ENCODE results near the gene MYL11.
A peak's percentile ranks its signal among the peaks of the same experiment; 100 is the strongest.

The MYL11 gene

DNA sequence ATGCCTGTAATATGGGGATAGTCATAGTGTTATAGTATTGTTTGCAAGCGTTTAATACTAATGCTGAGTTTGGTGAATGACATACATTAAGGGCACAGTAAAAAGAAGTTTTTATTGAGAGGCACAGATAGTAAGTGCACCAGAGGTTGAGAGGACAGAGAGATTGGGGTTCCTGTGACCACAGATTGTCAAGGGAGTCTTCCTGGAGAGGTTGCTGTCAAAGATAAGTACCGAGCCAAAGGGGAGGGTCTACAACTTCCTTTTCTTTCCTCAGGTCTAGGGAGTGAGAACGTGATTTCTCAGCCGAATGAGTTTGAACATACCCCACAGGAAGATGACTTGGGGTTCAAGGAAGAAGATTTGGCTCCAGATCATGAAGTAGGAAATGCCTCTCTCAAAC lies 22.5 kb downstream of the MYL11 start:
- no peak for DNase-seq

DNA sequence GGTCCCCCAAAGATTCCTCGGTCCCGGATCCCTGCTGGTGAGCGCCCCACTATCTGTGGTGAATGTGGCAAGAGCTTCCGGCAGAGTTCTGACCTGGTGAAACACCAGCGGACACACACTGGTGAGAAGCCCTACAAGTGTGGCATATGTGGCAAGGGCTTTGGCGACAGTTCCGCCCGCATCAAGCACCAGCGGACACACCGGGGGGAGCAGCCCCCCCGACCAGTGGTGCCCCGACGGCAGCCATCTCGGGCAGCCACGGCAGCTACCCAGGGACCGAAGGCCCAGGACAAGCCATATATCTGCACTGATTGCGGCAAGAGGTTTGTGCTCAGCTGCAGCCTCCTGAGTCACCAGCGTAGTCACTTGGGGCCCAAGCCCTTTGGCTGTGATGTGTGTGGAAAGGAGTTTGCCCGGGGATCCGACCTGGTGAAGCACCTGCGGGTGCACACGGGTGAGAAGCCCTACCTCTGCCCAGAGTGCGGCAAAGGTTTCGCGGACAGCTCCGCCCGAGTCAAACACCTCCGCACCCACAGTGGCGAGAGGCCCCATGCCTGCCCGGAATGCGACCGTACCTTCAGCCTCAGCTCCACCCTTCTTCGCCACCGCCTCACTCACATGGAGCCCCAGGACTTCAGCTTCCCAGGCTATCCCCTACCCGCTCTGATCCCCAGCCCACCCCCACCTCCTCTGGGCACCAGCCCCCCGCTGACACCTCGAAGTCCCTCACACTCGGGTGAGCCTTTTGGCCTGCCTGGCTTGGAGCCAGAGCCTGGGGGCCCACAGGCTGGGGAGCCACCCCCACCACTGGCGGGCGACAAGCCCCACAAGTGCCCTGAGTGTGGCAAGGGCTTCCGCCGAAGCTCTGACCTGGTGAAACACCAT lies 23.4 kb downstream of the MYL11 start:
- no peak for DNase-seq

DNA sequence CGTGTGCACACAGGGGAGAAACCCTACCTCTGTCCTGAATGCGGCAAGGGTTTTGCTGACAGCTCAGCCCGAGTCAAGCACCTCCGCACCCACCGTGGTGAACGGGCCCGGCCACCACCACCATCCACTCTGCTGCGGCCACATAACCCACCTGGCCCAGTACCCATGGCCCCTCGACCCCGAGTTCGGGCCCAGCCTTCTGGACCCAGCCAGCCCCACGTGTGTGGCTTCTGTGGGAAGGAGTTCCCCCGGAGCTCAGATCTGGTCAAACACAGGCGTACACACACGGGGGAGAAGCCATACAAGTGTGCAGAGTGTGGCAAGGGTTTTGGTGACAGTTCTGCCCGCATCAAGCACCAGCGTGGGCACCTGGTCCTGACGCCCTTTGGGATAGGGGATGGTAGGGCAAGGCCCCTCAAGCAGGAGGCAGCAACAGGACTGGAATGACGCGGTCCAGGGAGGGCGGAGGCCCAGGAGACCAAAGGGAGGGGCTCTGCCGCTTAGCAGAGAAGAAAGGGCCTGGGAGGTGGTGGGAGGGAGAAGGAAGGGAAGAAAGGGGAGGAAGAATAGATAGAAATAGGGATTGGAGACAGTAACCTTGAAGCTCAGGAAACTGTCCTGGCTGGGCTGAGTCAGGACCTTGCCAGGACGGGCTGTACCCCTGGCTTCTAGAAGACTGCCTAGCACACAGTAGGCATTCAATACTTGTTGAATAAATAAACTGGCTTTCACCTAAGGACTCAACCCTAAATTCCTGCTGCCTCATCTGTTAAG lies 24.2 kb downstream of the MYL11 start:
- DNase-seq, result no peak

DNA sequence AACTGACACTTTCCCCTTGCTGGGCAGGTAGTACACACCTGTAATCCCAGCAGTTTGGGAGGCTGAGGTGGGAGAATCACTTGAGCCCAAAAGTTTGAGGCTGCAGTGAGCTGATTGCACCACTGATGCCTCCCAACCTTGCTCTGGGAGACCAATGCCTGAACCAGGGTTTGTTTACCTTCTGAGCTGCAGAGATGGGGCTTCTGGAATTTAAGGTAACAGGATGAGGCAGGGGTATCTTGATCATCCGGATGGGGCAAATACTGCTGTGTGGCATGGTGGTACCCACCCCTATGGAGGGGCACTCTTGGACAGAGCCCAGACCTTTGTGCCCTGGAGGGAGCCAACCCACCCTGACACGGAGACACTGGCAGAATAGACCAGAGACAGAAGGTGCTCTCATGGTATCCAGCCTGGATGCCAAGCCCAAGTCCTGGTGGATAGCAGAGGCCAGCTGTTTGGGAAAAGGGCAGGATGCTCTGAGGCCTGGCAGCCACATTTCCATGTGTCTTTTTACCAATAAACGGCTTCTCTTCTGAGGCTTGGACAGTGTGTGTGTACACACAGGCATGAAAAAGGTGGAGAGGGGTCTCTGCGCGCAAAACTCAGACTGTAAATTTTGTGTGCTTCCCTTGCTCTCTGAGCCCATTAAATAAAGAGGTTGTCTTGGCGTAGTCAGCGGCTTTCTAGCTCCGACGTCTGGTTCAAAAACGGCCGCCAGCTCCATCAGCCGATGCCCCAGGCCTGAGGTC lies 25.0 kb downstream of the MYL11 start:
- no peak for DNase-seq

DNA sequence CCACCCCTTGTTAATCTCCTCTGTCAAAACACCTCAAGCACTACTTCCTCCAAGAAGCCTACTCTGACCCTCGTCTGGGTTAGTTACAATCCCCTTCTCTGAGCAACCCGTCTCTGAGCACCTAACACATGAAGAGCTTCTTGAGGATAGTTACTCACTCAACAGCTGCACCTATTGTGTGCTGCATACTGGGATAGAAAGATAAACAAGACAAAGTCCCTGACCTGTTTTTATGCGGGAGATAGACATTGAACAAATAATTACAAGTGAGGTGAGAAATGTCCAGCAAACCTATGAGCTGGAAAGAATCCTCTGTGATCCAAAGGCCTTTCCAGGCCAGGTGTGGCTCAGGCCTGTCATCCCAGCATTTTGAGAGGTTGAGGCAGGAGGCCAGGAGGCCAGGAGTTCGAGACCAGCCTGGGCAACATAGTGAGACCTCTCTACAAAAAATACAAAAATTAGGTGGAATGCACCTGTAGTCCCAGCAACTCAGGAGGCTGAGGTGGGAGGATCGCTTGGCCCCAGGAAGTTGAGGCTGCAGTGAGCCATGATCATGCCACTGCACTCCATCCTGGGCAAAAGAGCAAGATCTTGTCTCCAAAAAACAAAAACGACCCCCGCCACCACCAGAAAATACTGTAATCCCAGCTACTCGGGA lies 27.3 kb downstream of the MYL11 start:
- no peak for DNase-seq

DNA sequence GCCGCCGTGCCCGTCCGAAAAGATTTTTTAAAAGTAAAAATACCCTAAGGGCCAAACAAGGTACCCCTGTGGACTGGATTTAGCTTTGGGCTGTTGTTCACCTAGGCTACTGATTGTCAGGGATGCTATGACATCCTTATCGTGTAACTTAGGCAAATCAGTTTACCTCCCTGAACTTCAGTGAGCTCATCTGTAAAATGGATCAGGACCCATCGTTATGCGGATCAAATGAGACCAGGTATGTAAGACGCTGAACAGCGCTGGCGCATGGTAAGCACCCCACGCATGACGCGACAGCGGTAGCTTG lies 32.1 kb downstream of the MYL11 start:
- no peak for DNase-seq

DNA sequence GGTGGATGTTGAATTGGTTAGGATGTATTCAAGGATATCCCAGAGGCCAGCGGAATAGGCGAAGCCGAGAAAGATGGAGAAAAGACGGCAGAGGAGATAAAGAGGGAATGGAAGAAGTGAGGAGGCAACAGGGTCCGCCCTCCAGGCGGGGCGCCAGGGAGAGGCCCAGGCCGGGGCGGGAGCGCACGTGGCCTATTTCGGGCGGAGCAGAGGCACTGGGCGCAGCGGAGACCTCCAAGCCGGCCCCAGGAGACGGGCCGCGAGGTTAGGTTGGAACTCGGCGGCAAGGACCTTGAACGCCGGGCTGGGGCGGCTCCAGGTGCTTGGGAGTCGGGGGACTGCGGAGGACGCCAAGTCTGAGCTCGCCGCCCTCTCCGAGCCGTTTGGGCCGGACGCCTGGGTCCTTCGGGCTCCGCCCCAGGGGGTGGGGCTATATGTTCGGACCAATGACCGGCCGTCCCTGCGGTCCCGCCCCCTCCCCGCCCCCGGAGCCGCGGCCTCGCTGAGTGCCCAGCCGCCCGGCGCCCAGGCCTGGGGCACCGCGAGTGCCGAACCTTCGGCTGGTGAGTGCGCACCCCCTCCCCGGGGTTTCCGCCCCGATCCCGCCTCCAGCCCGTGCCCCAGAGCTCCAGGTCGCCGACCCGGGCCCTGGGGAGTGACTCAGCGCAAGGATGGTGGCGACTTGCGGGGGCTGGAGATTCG lies 32.7 kb downstream of the MYL11 start, which contains the start of gene ZNF771:
Gene ZNF771, plus strand, starts transcription at position 505 of the 702 bp plus-strand sequence. CDS start 448 bp downstream, outside the sequence.
- DNase-seq, result peak; percentile 79

DNA sequence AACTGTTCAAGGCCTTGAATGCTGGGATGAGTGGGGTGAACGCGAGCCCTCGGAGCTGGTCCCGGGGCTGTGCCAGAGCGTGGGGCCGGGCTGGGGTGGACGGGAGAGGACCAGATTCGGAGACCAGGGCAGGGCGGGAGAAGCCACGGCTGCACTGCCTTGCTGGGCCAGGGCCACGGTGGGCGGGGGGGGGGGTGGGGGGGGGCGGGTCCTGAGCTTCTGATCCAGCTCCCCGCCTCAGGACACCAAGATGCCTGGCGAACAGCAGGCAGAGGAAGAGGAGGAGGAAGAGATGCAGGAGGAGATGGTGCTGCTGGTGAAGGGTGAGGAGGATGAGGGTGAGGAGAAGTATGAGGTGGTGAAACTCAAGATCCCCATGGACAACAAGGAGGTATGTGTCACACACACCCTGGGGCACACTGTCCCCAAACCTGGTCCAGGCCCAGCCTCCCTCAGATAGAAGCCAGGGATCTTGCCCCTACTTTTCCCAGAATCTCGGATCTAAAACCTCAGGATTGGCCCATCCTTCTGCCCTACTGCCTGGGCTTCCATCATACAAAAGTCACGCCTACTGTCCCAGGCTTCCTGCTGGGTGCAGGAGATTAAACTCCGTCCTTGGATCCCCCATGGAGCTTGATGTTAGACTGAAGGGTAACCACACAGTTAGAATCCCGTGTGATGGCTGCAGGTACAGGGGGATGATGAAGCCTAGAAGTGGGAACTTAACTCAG lies 33.4 kb downstream of the MYL11 start:
- no peak for DNase-seq

DNA sequence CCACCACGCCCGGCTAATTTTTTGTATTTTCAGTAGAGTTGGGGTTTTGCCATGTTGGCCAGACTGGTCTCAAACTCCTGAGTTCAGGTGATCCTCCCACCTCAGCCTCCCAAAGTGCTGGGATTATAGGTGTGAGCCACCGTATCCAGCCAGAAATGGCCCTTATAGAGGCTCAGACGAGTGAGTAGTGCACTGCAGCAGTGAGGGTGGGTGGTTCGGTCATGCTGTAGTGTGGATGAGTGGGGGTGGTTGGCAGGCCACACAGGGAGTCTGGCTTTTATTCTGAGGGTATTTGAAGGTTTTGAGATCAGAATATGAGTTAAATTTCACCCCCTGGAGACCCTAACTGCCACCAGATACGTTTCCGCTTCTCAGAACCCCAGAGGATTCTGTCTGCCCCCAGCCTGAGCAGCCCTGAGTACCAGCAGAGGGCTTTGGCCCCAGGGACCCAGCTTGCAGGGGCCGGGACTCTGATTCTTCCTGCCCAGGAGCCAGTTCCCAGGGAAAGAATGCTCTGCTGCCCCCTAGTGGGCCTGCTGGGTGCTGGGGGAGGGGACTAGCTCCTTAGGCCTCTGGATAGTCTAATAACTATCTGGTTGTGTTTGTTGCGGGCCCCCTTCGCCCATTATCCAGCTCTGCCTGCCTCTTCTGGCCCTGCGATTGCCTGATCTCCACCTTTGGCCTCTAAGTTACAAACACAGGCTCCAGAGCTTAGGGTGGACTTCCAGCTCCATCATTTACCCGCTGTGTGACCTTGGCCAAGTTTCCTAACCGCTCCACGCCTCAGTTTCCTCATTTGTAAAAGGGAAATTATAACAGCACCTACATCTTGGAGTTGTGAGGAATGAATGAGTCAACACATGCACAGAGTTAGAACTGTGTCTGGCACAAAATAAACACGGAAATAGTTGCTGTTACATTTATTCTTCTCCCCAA lies 34.8 kb downstream of the MYL11 start:
- peak; percentile 94 for DNase-seq

DNA sequence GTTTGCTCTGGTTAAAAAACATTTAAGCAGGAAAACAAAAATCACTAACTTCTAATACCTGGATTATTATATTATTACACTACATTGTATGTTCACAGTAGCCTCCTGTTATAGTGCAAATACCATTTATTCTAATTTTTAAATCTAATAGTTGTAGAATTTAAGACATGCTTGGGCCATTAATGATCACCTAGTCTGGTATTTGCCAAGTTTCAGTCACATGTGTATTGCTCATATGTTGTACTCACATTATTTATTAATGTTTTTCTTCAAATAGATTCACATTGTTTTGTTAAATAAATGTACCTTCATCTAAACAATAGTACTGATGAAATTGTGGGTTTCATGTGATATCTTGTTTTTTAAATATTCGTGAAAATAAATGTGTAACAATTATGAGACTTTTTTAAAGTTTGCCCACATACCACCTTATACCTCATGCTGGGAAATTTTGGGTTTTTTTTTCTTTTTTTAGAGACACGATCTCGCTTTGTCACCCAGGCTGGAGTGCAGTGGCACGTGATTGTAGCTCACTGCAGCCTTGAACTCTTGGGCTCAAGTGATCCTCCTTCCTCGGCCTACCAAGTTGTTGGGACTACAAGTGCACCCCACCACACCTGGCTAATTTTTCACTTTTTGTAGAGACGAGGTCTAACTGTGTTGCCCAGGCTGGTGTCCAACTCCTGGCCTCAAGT lies 38.7 kb downstream of the MYL11 start:
- no peak for DNase-seq

DNA sequence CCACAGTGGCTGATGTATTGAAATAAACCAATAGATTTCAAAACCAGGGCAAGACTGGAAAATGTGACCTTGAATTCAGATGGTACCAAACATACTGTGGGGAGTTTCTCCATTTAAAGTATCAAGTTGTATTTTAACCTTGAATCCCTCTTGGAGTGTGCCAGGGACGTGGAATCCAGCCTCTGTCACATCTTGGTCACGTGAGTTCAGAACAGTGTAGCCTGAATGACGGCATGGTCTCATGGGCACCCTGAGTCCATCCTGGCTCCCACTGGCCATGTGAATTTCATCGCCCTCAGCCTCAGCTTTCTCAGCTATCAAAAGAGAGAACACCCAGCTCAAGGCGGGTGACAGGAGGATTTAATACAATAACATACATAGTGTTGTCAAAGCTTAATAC lies 39.6 kb downstream of the MYL11 start:
- DNase-seq, result no peak

DNA sequence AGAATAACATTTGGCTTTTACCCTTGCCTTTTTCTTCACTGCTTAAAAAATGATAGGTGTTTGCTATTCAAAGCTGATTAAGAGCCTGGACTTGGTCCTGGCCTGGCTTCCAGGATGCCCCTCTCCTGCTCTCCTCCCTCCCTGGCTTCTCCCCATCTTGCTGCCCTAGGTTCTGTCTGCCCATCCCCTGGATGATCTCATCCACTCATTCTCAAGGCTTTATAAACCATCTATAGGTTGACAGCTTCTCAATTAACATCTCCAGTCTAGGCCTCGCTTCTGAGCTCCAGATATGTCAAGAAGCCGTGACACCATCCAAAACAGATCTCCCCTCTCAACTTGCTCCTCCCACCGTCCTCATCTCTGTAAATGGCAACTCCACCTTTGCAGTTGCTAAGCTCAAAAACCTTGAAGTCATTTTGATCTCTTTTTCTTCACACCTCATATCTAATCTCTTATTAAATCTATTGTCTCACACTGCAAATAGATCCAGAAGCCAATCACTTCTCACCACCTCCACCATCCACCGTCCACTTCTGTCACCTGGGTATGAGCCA lies 41.5 kb downstream of the MYL11 start:
- no peak for DNase-seq

DNA sequence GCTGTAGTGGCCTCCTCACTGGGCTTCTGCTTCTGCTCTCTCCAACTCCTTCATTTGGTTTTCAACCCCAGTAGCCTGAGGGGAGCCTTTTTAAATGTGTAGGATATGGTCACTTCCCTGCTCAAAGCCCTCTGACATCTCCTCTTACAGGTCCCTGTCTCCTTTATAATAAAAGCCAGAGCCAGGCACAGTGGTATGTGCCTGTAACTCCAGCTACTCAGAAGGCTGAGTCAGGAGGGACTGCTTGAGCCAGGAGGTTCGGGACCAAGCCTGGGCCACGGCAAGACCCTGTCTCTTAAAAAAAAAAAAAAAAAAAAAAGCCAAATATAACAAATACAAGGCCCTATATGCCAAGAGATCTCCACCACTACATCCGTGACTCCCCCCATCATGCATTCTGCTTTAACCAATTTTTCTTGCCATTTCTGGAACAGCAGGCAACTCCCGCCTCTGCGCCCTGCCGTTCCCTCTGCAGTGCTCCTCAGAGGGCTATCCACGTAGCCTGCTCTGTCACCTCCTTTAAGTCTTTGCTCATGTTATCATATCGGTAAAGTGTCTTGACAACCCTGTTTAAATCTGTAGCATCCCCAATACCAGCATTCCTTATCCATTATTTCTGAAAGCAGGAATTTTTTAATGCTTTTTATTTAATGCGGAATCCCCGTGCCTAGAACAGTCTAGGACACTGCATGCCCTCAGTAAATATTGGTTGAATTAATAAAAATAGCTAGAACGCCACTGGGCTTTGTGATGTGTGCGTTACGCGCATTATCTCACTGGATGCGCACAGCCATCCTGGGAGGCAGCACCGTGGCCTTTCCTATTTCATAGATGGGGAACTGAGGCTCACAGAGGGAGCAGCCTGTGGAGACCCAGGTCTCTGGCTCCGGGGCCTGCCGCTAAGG lies 42.3 kb downstream of the MYL11 start:
- no peak for DNase-seq

DNA sequence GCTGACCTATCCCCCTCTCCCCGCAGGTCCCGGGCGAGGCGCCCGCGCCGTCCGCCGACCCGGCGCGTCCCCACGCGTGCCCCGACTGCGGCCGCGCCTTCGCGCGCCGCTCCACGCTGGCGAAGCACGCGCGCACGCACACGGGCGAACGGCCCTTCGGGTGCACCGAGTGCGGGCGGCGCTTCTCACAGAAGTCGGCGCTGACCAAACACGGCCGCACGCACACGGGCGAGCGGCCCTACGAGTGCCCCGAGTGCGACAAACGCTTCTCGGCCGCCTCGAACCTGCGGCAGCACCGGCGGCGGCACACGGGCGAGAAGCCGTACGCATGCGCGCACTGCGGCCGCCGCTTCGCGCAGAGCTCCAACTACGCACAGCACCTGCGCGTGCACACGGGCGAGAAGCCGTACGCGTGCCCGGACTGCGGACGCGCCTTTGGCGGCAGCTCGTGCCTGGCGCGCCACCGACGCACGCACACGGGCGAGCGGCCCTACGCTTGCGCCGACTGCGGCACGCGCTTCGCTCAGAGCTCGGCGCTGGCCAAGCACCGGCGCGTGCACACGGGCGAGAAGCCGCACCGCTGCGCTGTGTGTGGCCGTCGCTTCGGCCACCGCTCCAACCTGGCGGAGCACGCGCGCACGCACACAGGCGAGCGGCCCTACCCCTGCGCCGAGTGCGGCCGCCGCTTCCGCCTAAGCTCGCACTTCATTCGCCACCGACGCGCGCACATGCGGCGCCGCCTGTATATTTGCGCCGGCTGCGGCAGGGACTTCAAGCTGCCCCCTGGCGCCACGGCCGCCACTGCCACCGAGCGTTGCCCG lies 43.1 kb downstream of the MYL11 start:
- DNase-seq, result peak; percentile 77

DNA sequence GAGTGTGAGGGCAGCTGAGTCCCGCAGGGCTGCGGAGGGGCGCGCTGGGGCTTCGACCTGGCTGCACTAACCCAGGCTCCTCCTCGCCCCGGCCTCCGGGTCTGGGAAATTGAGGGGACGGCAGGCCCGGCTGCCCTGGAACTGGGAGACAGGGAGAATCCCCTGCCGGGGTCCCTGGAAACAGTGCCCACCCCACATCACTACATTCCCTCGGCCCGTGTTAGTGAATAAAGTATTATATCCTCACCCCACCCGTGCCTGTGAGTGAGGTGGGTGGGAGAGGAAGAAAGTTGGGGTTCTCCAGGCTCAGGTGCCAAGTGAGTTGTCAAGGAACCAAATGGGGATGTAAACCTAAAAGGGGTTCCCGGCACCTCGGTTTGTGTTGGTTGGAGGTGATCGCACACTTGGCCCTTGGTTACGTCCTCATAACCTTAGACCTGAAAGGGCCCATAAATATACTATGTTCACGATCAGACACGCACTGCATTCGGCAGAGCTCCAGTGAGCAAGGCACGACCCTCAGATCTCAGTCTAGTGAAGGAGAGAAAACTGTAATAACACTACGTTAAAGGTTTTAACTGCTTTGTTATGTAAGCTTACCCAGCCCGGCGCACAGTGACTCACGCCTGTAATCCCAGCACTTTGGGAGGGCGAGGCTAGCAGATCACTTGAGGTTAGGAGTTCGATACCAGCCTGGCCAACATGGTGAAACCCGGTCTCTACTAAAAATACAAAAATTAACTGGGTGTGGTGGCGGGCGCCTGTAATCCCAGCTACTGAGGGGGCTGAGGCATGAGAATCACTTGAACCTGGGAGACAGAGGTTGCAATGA lies 44.0 kb downstream of the MYL11 start:
- DNase-seq, result no peak

DNA sequence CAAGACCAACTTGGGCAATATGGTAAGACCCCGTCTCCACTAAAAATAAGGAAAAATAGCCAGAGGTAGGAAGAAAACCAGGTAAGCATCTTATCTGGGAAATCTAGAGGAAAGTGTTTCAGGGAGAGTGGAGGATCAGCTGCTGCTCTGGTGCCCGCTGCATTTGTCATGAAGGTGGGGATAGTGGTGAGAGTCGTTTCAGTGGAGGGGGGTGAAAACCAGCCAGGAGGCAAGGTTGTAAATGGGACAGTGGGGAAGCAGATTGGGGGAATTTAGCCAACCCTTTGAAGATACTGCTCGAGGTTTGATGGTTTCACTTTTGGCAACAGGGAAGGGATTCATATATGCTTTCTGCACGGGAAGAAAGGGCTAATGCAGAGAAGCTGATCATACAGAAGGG lies 46.4 kb downstream of the MYL11 start:
- DNase-seq, result no peak

All from activated T-cell treated with anti-CD3 and anti-CD28 coated beads for 4 hours (primary cell).